CD1c-positive myeloid dendritic cell (primary cell): Measurements from ENCODE around the gene DYNC1H1.

Experiments used
- DNase-seq: peaks from one replicate; pipeline ENCODE4 v3.0.0-alpha.2; 2016; ENCODE audit errors: extremely low spot score

Gene DYNC1H1

GRCh38 chr14:101944451-101944850 is 19.9 kb upstream of the DYNC1H1 start:
- no peak for DNase-seq

DNA sequence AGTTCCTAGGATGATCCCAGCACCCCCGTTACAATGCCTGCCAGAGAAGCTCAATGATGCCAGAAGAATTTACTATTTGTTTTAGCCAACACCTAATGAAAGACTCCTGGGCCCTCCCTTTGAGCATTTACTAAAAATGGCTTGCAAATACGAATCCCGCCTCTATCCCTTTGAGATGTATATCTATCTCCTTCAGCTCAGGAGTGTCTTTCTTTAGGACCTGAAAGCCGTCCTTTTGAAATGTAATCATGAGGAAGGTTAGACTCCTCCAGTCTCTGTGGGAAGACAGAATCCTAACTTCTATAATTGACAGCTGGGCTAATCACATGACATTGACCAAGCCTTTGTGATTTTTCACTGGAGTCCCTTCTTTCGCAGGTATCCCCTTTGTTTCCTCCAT is 19.2 kb upstream of the DYNC1H1 start:
- DNase-seq, result no peak

GRCh38 chr14:101947577-101947903 is 16.8 kb upstream of the DYNC1H1 start:
- no peak for DNase-seq

DNA sequence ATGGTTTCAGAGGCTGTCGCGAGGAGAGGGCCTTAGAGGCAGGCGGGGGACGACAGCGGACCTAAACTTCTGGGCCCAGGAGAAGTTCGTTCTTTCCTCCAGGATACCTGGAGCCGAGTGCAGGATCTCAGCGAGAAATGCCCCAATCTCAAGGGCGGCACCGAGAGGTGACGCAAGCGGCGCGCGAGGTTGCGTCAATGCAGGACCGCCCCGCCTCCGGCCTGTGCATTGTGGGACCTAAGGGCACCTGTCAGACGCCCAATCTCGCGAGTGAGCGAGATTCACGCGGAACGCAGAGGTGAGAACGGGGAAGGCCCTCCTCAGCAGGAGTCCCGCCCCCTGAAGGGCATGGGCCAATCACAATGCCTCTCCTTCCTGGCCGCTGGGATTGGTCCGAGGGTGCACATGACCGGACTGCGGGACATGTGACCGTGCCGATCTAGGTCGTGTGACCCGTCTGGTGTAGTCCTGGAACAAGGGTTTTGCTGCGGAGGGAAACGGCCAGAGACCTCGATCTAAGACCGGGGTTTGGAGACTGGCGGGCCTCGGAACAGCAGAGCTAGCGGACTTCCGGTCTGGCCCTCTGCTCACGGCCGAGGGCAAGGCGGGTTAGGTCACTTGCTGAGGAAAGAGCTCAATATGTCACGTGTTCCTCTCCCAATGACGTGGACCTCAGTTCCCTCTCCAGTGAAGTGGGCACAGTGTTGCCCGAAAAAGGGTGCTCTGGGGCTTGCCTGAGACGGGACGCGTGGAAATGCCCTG is 16.3 kb upstream of the DYNC1H1 start:
- peak; percentile 100 for DNase-seq

DNA sequence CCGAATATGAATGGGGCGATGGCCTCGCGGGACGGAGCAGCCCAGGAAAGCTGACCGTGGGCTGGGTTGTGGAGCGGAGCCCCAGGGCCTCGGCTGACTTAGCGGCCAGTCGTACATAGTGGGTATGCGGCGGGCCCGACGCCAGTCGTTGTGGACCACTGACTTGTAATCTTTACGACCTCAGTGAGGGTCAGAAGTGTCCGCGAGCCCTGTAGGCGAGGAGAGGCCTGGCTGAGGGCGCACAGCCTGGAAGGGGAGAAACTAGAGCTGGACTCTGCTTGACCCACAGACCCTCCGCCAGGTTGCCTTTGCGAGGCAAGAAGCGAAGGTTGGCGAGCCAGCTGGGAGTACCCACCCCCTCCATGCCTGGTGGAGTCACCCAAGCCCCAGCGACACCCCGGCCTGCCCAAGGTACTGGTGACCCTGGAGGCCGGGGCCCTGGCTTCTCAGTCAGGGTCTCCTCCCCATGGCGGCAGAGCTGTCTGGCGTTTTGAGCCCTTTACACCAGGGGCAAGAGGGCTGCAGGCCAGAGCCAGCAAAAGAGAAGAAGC is 15.6 kb upstream of the DYNC1H1 start:
- no peak for DNase-seq

GRCh38 chr14:101950100-101950499 is 14.3 kb upstream of the DYNC1H1 start:
- no peak for DNase-seq

- DNase-seq, result no peak
Measured at GRCh38 chr14:101950516-101951215, 13.7 kb upstream of the DYNC1H1 start.

- DNase-seq, result no peak
Measured at GRCh38 chr14:101953151-101953550, 11.2 kb upstream of the DYNC1H1 start.

DNA sequence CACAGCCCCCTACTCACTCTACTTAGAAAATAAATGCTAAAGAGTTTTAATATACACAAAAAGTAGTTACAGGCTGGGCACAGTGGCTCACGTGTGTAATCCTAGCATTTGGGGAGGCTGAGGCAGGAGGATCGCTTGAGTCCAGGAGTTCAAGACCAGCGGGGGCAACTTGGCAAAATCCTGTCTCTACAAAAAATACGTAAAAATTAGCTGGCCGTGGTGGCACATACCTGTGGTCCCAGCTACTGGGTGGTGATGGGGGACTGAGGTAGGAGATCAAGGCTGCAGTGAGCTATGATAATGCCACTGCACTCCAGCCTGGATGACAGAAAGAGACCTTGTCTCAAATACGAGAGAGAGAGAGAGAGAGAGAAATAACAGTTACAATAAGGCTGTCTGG is 9.9 kb upstream of the DYNC1H1 start:
- DNase-seq, result no peak

DNA sequence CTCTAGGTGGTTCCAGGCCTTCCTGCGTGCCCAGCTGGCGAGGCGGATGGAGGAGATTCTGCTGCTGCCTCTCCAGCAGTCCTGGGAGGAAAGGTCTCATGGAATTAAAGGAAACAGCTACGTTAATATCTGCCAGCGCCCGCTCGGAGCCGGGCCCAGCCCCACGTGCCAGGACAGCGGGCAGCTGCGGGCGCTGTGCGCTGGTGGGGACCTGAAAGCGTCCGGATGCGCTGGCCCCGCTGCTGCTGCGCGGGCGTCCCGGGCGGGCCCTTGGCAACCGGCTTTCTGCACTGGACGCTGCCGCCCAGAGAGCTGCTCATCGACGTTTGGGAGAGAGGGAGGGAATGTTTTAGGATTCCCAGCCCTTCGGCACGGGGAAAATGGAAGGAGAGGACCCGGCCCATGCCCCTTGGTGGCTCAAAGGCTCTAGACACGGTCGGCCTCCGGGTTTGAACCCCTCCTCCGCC is 8.6 kb upstream of the DYNC1H1 start:
- no peak for DNase-seq

DNA sequence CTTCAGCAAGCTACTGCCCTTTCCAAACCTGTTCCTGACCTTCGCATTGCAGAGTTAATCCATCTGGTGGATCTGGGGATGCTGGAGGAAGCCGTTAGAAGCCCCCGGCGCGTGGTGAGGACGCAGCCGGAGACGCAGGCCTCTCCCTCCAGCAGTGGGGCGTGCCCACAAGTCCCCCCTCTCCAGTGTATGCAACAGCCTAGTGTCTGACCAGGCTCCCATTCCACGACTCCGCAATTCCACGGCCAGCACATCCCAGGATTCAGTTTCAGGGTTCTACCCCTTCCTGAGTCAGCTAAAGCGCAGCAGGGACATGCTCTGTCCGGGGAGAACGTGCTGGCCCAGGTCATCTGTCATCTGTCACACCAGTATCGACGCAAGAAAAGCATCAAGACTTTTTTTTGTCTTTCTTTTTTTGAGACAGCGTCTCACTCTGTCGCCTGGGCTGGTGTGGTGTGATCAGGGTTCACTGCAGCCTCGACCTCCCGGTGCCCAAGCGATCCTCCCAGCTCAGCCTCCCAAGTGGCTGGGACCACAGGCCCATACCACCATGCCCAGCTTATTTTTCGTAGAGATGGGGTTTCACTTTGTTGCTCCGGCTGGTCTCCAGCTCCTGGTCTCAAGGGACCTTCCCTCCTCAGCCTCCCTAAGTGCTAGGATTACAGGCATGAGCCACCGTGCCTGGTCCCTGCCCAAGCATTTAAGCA is 8.0 kb upstream of the DYNC1H1 start:
- no peak for DNase-seq

DNA sequence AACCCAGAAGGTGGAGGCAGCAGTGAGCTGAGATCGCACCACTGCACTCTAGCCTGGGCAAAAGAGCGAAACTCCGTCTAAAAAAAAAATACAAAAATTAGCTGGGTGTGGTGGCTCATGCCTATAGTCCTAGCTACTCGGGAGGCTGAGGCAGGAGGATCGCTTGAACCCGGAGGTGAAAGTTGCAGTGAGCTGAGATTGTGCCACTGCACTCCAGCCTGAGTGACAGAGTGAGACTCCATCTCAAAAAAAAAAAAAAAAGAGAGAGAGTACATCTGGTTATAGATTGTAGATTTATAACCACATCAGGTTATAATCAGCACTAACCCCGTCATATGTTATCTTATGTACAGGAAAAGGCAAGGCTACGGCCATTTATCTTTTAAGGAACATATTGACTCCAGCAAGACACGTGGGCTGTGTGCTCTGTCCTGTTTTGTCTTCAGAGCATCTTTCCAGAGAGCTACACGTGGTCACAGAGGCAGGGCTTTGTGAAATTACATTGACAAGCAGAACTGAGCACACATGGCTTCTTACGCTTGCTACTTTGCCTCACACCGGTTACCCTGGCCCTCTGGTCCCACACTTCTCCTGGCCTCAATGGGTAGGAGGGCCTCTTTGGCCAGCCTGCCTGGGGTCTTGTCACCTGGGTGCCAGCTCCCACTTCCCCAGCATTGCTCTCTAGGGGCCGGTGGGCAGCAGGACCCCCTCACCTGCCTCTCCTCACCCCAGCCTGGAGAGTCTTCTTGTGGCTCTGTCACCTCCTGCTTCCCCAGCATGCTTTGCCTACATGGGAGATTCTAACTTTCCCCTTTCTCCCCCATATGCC is 6.8 kb upstream of the DYNC1H1 start:
- no peak for DNase-seq

- DNase-seq, result no peak
Measured at GRCh38 chr14:101958418-101959180, 5.8 kb upstream of the DYNC1H1 start.

DNA sequence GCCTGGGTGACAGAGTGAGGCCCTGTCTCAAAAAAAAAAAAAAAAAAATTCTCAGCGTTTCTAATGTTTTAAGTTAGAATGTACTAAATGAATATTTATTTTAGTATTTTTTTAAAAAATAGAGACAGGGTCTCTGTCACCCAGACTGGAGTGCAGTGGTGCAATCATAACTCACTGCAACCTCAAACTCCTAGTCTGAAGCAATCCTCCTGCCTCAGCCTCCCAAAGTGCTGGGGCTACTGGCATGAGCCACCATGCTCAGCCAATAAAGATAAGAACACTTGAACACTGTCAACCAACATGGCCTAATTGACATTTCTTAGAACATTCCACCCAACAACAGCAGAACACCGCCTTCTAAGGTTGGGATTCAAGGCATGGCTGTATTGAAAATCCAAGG is 5.1 kb upstream of the DYNC1H1 start:
- DNase-seq, result no peak

DNA sequence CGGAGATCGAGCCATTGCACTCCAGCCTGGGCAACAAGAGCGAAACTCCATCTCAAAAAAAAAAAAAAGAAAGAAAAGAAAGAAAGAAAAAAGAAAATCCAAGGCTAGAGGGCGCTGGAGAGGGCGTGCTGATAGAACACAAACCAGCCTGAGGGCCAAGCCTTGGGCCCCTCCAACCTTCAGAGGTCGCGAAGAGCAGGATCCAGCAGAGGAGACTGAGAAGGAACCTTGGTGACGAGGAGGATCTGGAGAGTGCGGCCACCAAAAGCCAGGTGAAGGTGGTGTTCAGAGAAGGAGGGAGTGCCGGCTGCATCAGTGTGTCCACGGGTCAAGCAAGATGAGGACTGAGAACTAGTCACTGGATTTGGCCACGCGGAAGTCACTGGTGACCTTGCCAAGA is 4.1 kb upstream of the DYNC1H1 start:
- DNase-seq, result no peak

GRCh38 chr14:101961011-101961721 is 3.2 kb upstream of the DYNC1H1 start:
- DNase-seq, result peak; percentile 88

DNA sequence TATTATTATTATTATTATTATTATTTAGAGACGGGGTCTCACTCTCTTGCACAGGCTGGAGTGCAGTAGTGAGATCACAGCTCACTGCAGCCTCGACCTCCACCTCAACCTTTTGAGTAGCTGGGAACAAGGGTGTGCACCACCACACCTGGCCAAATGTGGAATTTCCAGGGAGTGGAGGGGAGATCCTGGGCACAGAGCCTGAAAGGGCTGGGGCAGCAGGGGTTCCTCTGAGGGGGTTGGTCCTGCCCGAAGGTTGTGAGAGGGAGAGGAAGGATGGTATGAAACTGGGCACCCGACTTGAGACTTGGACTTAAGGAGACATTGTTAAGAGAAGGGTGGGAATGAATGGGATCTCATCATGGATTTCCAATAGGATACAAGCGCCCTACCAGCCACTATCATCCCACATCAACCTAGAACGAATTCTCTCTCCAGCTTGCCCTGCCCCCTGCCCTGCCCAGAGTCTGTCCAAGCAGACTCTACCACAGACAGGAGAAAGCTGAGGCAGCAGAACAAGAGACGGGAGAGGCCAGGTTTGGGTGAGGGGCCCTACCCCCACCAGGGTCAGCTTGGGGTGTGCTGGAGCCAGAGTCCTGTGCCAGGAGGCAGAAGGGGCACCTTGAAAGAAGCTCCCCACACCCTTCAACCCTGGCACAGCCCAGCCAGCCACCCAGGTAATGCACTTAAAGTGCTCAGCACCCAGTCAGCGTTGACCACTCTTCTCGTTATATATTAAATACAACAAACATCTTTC is 2.4 kb upstream of the DYNC1H1 start:
- no peak for DNase-seq

- no peak for DNase-seq
Measured at GRCh38 chr14:101962503-101962874, 1.9 kb upstream of the DYNC1H1 start.

GRCh38 chr14:101963052-101963451 is 1.3 kb upstream of the DYNC1H1 start:
- no peak for DNase-seq
